ENCODE results near the gene RAB11FIP4. TPM values are rescaled to one million over a fixed set of nuclear protein-coding genes. Genes with fewer than 3 reads are reported as not detected.

RAB11FIP4 gene
- total and polyA plus RNA-seq, 10 of the 15 experiments (the other 5 are each of a cell fraction or from before 2014, with no cell fraction given) = 1.4 to 27.0 (median 17.6) TPM

DNA sequence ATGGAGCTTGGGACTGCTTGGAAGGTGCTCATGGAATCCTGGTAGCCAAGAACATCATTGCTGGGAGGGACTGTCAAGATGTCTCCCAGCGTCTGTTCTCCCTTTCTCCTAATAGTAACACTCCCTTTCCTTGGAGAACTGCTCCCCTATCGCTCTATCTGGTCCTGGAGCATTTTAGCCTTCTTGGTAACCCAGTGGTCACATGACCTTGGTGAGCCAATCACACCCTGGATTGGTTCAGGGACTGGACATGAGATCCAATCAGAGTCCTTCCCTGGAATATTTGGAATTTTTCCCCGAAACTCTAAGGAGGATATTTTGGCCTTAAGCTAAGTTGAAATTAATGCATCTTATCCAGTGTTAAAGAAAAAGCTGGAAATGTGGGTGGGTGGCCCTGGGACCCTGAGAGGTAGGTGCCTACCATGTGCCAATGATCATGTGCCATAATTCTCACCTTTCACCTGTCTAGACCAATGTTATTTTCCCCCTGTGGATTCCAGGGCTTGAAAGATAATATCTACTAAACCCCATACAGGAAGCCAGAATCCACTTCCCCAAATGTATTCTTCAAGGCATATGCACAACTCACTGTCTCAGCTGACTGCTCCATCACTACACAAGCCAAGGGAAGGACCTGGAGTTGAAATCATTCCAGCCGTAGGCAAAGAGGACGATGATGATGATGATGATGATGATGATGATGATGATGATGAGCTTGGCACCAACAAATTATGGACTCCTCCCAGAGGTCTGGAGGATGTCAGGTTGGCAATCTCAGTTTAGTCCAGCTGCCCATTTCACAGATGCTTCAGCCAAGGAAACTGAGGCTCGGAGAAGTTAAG lies 193.2 kb downstream of the RAB11FIP4 start:
- intact Hi-C loops (cut with micrococcal nuclease; ENCODE audit: unreplicated experiment) (no loop called here), in situ Hi-C loops (cut with MboI) (no loop called here)
- CTCF ChIA-PET = interaction anchor here (0.6 to 1.1 kb wide), 2 partner anchors 12 to 140 kb away, joined by 3 read pairs; no protein-coding TSS in a partner anchor
- H3K4me2 ChIP-seq (ENCODE audit: control insufficient read depth, insufficient read depth) = no peak overlapping the region
- H2AFZ ChIP-seq (ENCODE audit: control insufficient read depth, low read depth, low read length) = no peak overlapping the region
- no peak overlapping the region for H3K27ac ChIP-seq (ENCODE audit: control insufficient read depth, insufficient read depth)
- RAD21 ChIA-PET (ENCODE audit: unreplicated experiment) = interaction anchor here (1.2 kb wide), 1 partner anchor 258 kb away, joined by 4 read pairs; no protein-coding TSS in a partner anchor
- WGBS (ENCODE audit: insufficient coverage, insufficient replicate concordance, low lambda C conversion rate, missing lambda C conversion rate) = 52% methylated on average over 6 of the region's 6 CpGs
- no peaks in the 10 kb centered on the region for H3K79me2 ChIP-seq (ENCODE audit: control insufficient read depth, insufficient read depth, low read length)
- BruUV-seq (replicated peaks) = no TSS peak
- H3K4me3 ChIP-seq = no peak overlapping the region
- SMC1A ChIA-PET (ENCODE audit: uncharacterized antibody, unreplicated experiment) = interaction anchor here (1.1 to 1.4 kb wide), 3 partner anchors 10 to 97 kb away, joined by 4 read pairs; no protein-coding TSS in a partner anchor
- POLR2A ChIA-PET = interaction anchor here (0.6 kb wide), 1 partner anchor 611 kb away, joined by 3 read pairs; no protein-coding TSS in a partner anchor
- FAIRE-seq (no peak), DNase-seq (ENCODE audit: low read depth, low spot score) (no peak), ATAC-seq (no peak)
- no peaks in the 10 kb centered on the region for H3K27me3 ChIP-seq (replicated peaks in 1 of 2; ENCODE audit: control insufficient read depth in 2 of 2, insufficient read depth in 2 of 2, low read length in 1 of 2)
- H4K20me1 ChIP-seq (ENCODE audit: control insufficient read depth, insufficient read depth) = no peaks in the 10 kb centered on the region
- no peaks in the 10 kb centered on the region for H3K36me3 ChIP-seq (ENCODE audit: control insufficient read depth in 2 of 2, insufficient read depth in 2 of 2, low read length in 1 of 2)
- H3K9ac ChIP-seq (ENCODE audit: control insufficient read depth, insufficient read depth, low read length) = no peak overlapping the region
- no peaks in the 10 kb centered on the region for H3K9me3 ChIP-seq (replicated peaks; ENCODE audit: control insufficient read depth, insufficient read depth, low read length)
- TF ChIP-seq, protein P1, sequence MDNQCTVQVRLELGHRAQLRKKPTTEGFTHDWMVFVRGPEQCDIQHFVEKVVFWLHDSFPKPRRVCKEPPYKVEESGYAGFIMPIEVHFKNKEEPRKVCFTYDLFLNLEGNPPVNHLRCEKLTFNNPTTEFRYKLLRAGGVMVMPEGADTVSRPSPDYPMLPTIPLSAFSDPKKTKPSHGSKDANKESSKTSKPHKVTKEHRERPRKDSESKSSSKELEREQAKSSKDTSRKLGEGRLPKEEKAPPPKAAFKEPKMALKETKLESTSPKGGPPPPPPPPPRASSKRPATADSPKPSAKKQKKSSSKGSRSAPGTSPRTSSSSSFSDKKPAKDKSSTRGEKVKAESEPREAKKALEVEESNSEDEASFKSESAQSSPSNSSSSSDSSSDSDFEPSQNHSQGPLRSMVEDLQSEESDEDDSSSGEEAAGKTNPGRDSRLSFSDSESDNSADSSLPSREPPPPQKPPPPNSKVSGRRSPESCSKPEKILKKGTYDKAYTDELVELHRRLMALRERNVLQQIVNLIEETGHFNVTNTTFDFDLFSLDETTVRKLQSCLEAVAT (IDR thresholded peaks at IDR 0.05) = no peak
- TF ChIP-seq ASH2L (IDR thresholded peaks at IDR 0.05; ENCODE audit: borderline replicate concordance, low read depth) (no peak), KAT2A (conservative IDR thresholded peaks at IDR 0.05; ENCODE audit: control insufficient read depth, low read depth, low read length) (no peak), MXI1 (IDR thresholded peaks at IDR 0.05; ENCODE audit: low read depth, low read length) (no peak), KDM1A (IDR thresholded peaks at IDR 0.05; ENCODE audit: borderline replicate concordance) (no peak), CBFB (IDR thresholded peaks at IDR 0.05; ENCODE audit: low read depth) (no peak), SUZ12 (IDR thresholded peaks at IDR 0.05; ENCODE audit: unreplicated experiment) (no peak)
- TF ChIP-seq, protein P2, sequence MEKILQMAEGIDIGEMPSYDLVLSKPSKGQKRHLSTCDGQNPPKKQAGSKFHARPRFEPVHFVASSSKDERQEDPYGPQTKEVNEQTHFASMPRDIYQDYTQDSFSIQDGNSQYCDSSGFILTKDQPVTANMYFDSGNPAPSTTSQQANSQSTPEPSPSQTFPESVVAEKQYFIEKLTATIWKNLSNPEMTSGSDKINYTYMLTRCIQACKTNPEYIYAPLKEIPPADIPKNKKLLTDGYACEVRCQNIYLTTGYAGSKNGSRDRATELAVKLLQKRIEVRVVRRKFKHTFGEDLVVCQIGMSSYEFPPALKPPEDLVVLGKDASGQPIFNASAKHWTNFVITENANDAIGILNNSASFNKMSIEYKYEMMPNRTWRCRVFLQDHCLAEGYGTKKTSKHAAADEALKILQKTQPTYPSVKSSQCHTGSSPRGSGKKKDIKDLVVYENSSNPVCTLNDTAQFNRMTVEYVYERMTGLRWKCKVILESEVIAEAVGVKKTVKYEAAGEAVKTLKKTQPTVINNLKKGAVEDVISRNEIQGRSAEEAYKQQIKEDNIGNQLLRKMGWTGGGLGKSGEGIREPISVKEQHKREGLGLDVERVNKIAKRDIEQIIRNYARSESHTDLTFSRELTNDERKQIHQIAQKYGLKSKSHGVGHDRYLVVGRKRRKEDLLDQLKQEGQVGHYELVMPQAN (conservative IDR thresholded peaks at IDR 0.05) = no peak
- peaks cover 7% of the 10 kb centered on the region for H3K4me1 ChIP-seq (ENCODE audit: control insufficient read depth, insufficient read depth, low read length)
